T-cell (primary cell): ENCODE data around the gene ZMYM4. TPM values are rescaled to one million over a fixed set of nuclear protein-coding genes. Genes with fewer than 3 reads are reported as not detected.
A peak's percentile ranks its signal among the peaks of the same experiment; 100 is the strongest.

ENCODE experiments used
- ATAC-seq, 4 experiments: fragments of 200-7000 bp in 3 of 4; fragments of 150-1000 bp in 1 of 4; cut with Tn5 transposase; replicated peaks in 1 of 4; 1 replicate in 3 of 4; 2 replicates in 1 of 4; pipeline ENCODE4 v1.10.0; 2021; ENCODE audit warnings: moderate library complexity in 3 of 4, mild to moderate bottlenecking in 2 of 4, moderate number of reproducible peaks in 1 of 4
- CTCF ChIA-PET, 2 donors: fragments of 300-600 bp; sonication (Branson Sonifier 250); formaldehyde crosslinking; loops; one replicate each; lab custom pipeline; 2022; ENCODE audit warnings: antibody characterized with exemption in 2 of 2; lab: Charles Lee
- POLR2A ChIA-PET, 2 donors: fragments of 300-600 bp; sonication (Branson Sonifier 250); formaldehyde crosslinking; loops; one replicate each; lab custom pipeline; 2022; ENCODE audit warnings: antibody characterized with exemption in 2 of 2; lab: Charles Lee
- DNase-seq, 35 experiments: peaks; one replicate each; pipeline versions ENCODE4 v3.0.0 to v3.0.0-alpha.2; 2013 to 2023
- H3K27ac ChIP-seq: one replicate; pipeline ENCODE4 v1.5.1; 2013; ENCODE audit warnings: low read length
- H3K27me3 ChIP-seq, 2 experiments: replicated peaks in 1 of 2; 1 replicate in 1 of 2; 2 replicates in 1 of 2; pipeline versions ENCODE4 v1.6.1 to v1.7.0; 2013; ENCODE audit warnings: low read length in 1 of 2, mixed read lengths in 1 of 2; ENCODE audit not compliant: control insufficient read depth in 2 of 2, insufficient read depth in 2 of 2; ENCODE audit errors: extremely low read depth in 1 of 2
- H3K36me3 ChIP-seq, 2 donors: 1 replicate in 1 of 2; 2 replicates in 1 of 2; pipeline versions ENCODE4 v1.6.1 to v1.7.0; 2013; ENCODE audit warnings: low read length in 1 of 2; ENCODE audit not compliant: control insufficient read depth in 2 of 2, insufficient read depth in 1 of 2; ENCODE audit errors: extremely low read depth in 1 of 2
- H3K4me1 ChIP-seq, 2 experiments: 1 replicate in 1 of 2; 2 replicates in 1 of 2; pipeline versions ENCODE4 v1.6.1 to v1.7.0; 2013; ENCODE audit warnings: low read length in 2 of 2, mixed read lengths in 1 of 2; ENCODE audit not compliant: insufficient read depth in 2 of 2, control insufficient read depth in 1 of 2; ENCODE audit errors: extremely low read depth in 1 of 2
- H3K4me3 ChIP-seq, 2 donors: 1 replicate in 1 of 2; 2 replicates in 1 of 2; pipeline versions ENCODE4 v1.5.1 to v1.7.0; 2013; ENCODE audit warnings: mild to moderate bottlenecking in 2 of 2, low read length in 1 of 2, moderate library complexity in 1 of 2; ENCODE audit not compliant: control insufficient read depth in 1 of 2; ENCODE audit errors: extremely low read depth in 1 of 2
- H3K9me3 ChIP-seq: 2 replicates; pipeline ENCODE4 v1.7.0; 2013
- H3K27ac Mint-ChIP-seq, 2 donors: one replicate each; pipeline ENCODE4 v1.8.0; 2020 to 2021; ENCODE audit warnings: mild to moderate bottlenecking in 2 of 2, mixed read lengths in 2 of 2
- H3K27me3 Mint-ChIP-seq, 2 donors: one replicate each; pipeline ENCODE4 v1.8.0; 2021 to 2022; ENCODE audit warnings: mixed read lengths in 2 of 2
- H3K36me3 Mint-ChIP-seq: one replicate; pipeline ENCODE4 v1.8.0; 2021; ENCODE audit warnings: mixed read lengths
- H3K4me1 Mint-ChIP-seq, 3 donors: one replicate each; pipeline ENCODE4 v1.8.0; 2020 to 2022; ENCODE audit warnings: mixed read lengths in 3 of 3, mild to moderate bottlenecking in 1 of 3
- H3K4me3 Mint-ChIP-seq, 3 donors: one replicate each; pipeline ENCODE4 v1.8.0; 2020 to 2022; ENCODE audit warnings: mild to moderate bottlenecking in 3 of 3, mixed read lengths in 3 of 3, moderate library complexity in 3 of 3
- H3K9me3 Mint-ChIP-seq, 3 donors: one replicate each; pipeline ENCODE4 v1.8.0; 2020 to 2022; ENCODE audit warnings: mixed read lengths in 3 of 3
- WGBS: methylation state at CpG from one replicate; pipeline ENCODE4 v1.1.5; 2013; ENCODE audit warnings: missing lambda C conversion rate; ENCODE audit not compliant: insufficient coverage; 5-methylcytosine and 5-hydroxymethylcytosine counted together
- total RNA-seq, 35 experiments: library from RNA in 6 of 35; stranded (reverse) in 6 of 35; fragments of 120-200 nt in 1 of 35; gene quantifications; one replicate each; pipeline versions ENCODE4 v1.2.1 to v1.2.4 and lab custom pipeline; 2013 to 2026

ZMYM4 gene
- total RNA-seq, 5 donors from 2014 or later (not counting 1 experiment from before 2014, with no cell fraction given) = 28.7 to 41.7 (median 38.5) TPM

DNA sequence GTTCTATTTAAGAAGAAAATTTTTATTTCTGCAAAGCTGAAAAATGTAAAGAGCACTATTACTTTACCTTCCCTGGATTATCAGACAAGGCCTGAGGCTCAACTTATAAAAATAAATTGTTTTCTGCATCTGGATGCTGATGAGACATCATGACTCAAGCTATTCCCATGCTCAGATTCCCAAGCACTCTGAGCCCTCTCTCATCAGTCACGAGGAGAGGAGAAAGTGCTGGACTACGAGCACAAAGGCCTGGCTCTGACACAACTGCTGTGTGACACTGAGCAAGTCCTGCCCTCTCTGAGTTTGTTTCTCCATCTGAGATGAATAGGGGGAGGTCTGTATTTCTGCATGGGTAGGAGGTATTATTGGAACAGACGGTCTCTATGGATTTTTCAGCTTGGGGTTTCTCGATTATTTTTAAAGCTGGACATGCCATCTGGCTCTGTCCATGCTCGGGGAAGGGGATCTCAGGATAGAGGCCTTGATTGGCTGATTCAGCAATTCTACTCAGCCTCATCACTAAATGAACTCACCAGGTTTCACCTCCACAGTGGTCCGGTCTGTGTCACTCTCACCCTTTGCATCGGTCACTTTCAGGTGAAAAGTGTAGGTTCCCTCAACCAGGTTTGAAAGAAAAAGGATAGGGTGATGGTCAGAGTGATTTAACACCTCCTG, 181.0 kb downstream of the ZMYM4 start:
- peaks cover 14 to 21% of the 10 kb centered on the region in 2 experiments for H3K4me1 ChIP-seq
- Mint-ChIP-seq H3K4me1 (peaks cover 29 to 32% (median 30%) of the 10 kb centered on the region in 3 donors), H3K4me3 (no peak overlapping the region), H3K27me3 (no peaks in the 10 kb centered on the region), H3K9me3 (no peaks in the 10 kb centered on the region), H3K27ac (no peak overlapping the region), H3K36me3 (peaks cover 31% of the 10 kb centered on the region)
- ChIA-PET POLR2A (interaction anchor here in 1 of 2 donors (0.6 kb wide), 2 partner anchors 88 to 91 kb away, joined by 4 read pairs; no protein-coding TSS in a partner anchor), CTCF (interaction anchor here (0.8 to 3.7 kb wide), 6 partner anchors 9 to 118 kb away, joined by 3 to 26 read pairs (median 8); no protein-coding TSS in a partner anchor)
- DNase-seq (no peak), ATAC-seq (no peak)
- 100% methylated on average over 2 of the region's 7 CpGs for WGBS
- H3K9me3 ChIP-seq = no peaks in the 10 kb centered on the region
- no peak overlapping the region for H3K27ac ChIP-seq
- H3K4me3 ChIP-seq = no peak overlapping the region
- peaks cover 18 to 82% of the 10 kb centered on the region in 2 donors for H3K36me3 ChIP-seq
- no peaks in the 10 kb centered on the region for H3K27me3 ChIP-seq

- H3K27me3 ChIP-seq = no peaks in the 10 kb centered on the region
- Mint-ChIP-seq H3K36me3 (peaks cover 35% of the 10 kb centered on the region), H3K27me3 (no peaks in the 10 kb centered on the region), H3K27ac (peak overlapping the region; percentile 91 to 94), H3K4me3 (peak overlapping the region in 1 of 3 donors; percentile 21), H3K9me3 (no peaks in the 10 kb centered on the region), H3K4me1 (peaks cover 30 to 39% (median 33%) of the 10 kb centered on the region in 3 donors)
- peak; percentile 87 to 91 (median 91) for ATAC-seq
- 10% methylated on average over 2 of the region's 3 CpGs for WGBS
- no peak overlapping the region for H3K4me3 ChIP-seq
- peaks cover 14 to 21% of the 10 kb centered on the region in 2 experiments for H3K4me1 ChIP-seq
- no peaks in the 10 kb centered on the region for H3K9me3 ChIP-seq
- H3K27ac ChIP-seq = peak overlapping the region; percentile 39
- ChIA-PET CTCF (interaction anchor here (0.5 to 3.7 kb wide), 32 partner anchors 9 to 498 kb away, joined by 3 to 56 read pairs (median 5); partner anchors contain the start of genes KIAA0319L (in 1 of the 2), NCDN (in 1 of the 2) and TFAP2E (in 1 of the 2)), POLR2A (interaction anchor here (0.6 to 0.9 kb wide), 2 partner anchors 48 to 102 kb away, joined by 3 to 4 read pairs; no protein-coding TSS in a partner anchor)
- DNase-seq = peak; percentile 41 to 86 (median 72)
- peaks cover 21 to 75% of the 10 kb centered on the region in 2 donors for H3K36me3 ChIP-seq
These were observed 182.6 kb downstream of the ZMYM4 start for GRCh38 chr1:35451125-35451528.

GRCh38 chr1:35452106-35452774, 183.7 kb downstream of the ZMYM4 start:
- peak in 2 of 35 experiments; percentile 14 to 27 for DNase-seq
- H3K36me3 ChIP-seq = peaks cover 18 to 72% of the 10 kb centered on the region in 2 donors
- H3K27ac ChIP-seq = peak overlapping the region; percentile 39
- Mint-ChIP-seq H3K9me3 (no peaks in the 10 kb centered on the region), H3K27me3 (no peaks in the 10 kb centered on the region), H3K36me3 (peaks cover 37% of the 10 kb centered on the region), H3K4me1 (peaks cover 30 to 43% (median 33%) of the 10 kb centered on the region in 3 donors), H3K4me3 (peak overlapping the region in 1 of 3 donors; percentile 50), H3K27ac (peak overlapping the region; percentile 91 to 94)
- no peaks in the 10 kb centered on the region for H3K27me3 ChIP-seq
- POLR2A ChIA-PET = interaction anchor here (0.5 to 0.6 kb wide), 4 partner anchors 10 to 786 kb away, joined by 3 to 4 read pairs (median 4); no protein-coding TSS in a partner anchor
- peaks cover 19 to 21% of the 10 kb centered on the region in 2 experiments for H3K4me1 ChIP-seq
- H3K9me3 ChIP-seq = no peaks in the 10 kb centered on the region
- CTCF ChIA-PET = interaction anchor here (0.5 to 3.7 kb wide), 22 partner anchors 8 to 317 kb away, joined by 3 to 56 read pairs (median 5); no protein-coding TSS in a partner anchor
- no peak overlapping the region for H3K4me3 ChIP-seq
- WGBS = no CpG with 5 or more reads among the region's 1 CpG
- ATAC-seq = peak in 3 of 4 experiments; percentile 29 to 54 (median 32)

DNA sequence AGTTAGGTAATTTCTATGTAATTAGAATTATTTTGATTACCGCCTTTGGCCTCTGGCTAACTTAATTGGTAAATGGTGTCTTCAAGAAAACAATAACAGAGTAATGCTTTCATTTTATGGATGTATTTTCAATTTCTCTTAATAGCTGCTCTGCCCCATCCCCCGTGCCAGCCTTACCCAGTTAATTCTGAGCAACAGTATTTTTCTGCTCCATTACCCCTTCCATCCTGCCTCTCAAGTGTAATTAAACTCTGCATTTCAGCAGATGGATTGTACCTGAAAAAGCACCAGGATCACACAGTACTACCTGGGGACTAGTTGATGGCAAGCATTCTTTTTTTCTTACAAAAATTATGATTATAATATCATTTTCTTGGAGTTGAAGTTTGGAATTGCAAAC, 184.5 kb downstream of the ZMYM4 start:
- H3K9me3 ChIP-seq = no peaks in the 10 kb centered on the region
- POLR2A ChIA-PET = interaction anchor here in 1 of 2 donors (0.6 kb wide), 1 partner anchor 11 kb away, joined by 3 read pairs; no protein-coding TSS in a partner anchor
- WGBS = 86% methylated on average over 1 of the region's 2 CpGs
- peaks cover 13 to 68% of the 10 kb centered on the region in 2 donors for H3K36me3 ChIP-seq
- H3K27me3 ChIP-seq = no peaks in the 10 kb centered on the region
- peaks cover 32% of the 10 kb centered on the region for H3K36me3 Mint-ChIP-seq
- CTCF ChIA-PET = interaction anchor here (0.8 to 3.3 kb wide), 13 partner anchors 9 to 274 kb away, joined by 3 to 56 read pairs (median 7); no protein-coding TSS in a partner anchor
- no peaks in the 10 kb centered on the region for H3K27me3 Mint-ChIP-seq
- ATAC-seq (no peak), DNase-seq (no peak)
- H3K4me3 ChIP-seq = no peak overlapping the region
- H3K27ac Mint-ChIP-seq = peak overlapping the region; percentile 91 to 94
- peaks cover 21 to 23% of the 10 kb centered on the region in 2 experiments for H3K4me1 ChIP-seq
- H3K9me3 Mint-ChIP-seq = no peaks in the 10 kb centered on the region
- peaks cover 30 to 46% (median 33%) of the 10 kb centered on the region in 3 donors for H3K4me1 Mint-ChIP-seq
- peak overlapping the region in 1 of 3 donors; percentile 50 for H3K4me3 Mint-ChIP-seq
- H3K27ac ChIP-seq = peak overlapping the region; percentile 39

- Mint-ChIP-seq H3K4me1 (peaks cover 30 to 47% (median 35%) of the 10 kb centered on the region in 3 donors), H3K9me3 (no peaks in the 10 kb centered on the region), H3K4me3 (no peak overlapping the region), H3K36me3 (peaks cover 27% of the 10 kb centered on the region), H3K27me3 (no peaks in the 10 kb centered on the region), H3K27ac (peak overlapping the region; percentile 72 to 79)
- no CpG with 5 or more reads among the region's 4 CpGs for WGBS
- H3K27ac ChIP-seq = no peak overlapping the region
- ATAC-seq = no peak
- peaks cover 21 to 25% of the 10 kb centered on the region in 2 experiments for H3K4me1 ChIP-seq
- H3K4me3 ChIP-seq = no peak overlapping the region
- H3K27me3 ChIP-seq = no peaks in the 10 kb centered on the region
- no peaks in the 10 kb centered on the region for H3K9me3 ChIP-seq
- POLR2A ChIA-PET = no interaction called here
- CTCF ChIA-PET = interaction anchor here (0.9 to 1.4 kb wide), 2 partner anchors 89 to 110 kb away, joined by 3 to 4 read pairs; no protein-coding TSS in a partner anchor
- H3K36me3 ChIP-seq = peaks cover 7 to 56% of the 10 kb centered on the region in 2 donors
- DNase-seq = no peak
These were observed 185.7 kb downstream of the ZMYM4 start for GRCh38 chr1:35454176-35454575.
